ENCODE measurements around the gene ENDOG. TPM values are rescaled to one million over a fixed set of nuclear protein-coding genes. Genes with fewer than 3 reads are reported as not detected.
"Not testable (repeated sequence)": the region's sequence is repeated elsewhere in the genome, so short reads cannot be mapped to it uniquely, and the experiment has no call there.

ENDOG gene
- total and polyA plus RNA-seq, 2 experiments from 2014 or later = 93.3 to 209 TPM

- H3K27ac ChIP-seq = no peak overlapping the region
These were observed 45.3 kb upstream of the ENDOG start for GRCh38 chr9:128773049-128773448.

DNA sequence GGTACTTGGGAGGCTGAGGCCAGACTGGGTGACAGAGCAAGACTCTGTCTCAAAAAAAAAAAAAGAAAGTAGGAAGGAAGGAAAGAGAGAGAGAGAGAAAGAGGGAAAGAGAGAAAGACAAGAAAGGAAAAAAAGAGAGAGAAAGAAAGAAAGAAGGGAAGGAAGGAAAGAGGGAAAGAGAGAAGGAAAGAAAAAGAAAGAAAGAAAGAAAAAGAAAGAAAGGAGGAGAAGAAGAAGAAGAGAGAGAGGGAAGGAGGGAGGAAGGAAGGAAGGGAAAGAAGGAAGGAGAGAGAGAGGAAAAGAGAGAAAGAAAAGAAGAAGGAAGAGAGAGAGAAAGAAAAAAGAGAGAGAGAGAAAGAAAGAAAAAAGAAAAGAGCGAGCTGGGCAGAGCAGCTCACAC, 43.5 kb upstream of the ENDOG start:
- H3K4me1 ChIP-seq (ENCODE audit: low read depth) = peaks cover 5% of the 10 kb centered on the region
- H3K27me3 ChIP-seq = no peaks in the 10 kb centered on the region
- H3K9me3 ChIP-seq (ENCODE audit: low read depth) = no peaks in the 10 kb centered on the region
- DNase-seq (ENCODE audit: low read depth in 1 of 2, low spot score in 1 of 2) = no peak
- TF ChIP-seq, protein P1, sequence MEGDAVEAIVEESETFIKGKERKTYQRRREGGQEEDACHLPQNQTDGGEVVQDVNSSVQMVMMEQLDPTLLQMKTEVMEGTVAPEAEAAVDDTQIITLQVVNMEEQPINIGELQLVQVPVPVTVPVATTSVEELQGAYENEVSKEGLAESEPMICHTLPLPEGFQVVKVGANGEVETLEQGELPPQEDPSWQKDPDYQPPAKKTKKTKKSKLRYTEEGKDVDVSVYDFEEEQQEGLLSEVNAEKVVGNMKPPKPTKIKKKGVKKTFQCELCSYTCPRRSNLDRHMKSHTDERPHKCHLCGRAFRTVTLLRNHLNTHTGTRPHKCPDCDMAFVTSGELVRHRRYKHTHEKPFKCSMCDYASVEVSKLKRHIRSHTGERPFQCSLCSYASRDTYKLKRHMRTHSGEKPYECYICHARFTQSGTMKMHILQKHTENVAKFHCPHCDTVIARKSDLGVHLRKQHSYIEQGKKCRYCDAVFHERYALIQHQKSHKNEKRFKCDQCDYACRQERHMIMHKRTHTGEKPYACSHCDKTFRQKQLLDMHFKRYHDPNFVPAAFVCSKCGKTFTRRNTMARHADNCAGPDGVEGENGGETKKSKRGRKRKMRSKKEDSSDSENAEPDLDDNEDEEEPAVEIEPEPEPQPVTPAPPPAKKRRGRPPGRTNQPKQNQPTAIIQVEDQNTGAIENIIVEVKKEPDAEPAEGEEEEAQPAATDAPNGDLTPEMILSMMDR (IDR thresholded peaks at IDR 0.05; ENCODE audit: low read depth, low read length) = no peak
- H3K4me3 ChIP-seq = no peak overlapping the region
- H3K27ac ChIP-seq = no peak overlapping the region
- no peaks in the 10 kb centered on the region for H3K36me3 ChIP-seq

More at GRCh38 chr9:128773049-128773448, 45.3 kb upstream of the ENDOG start:
- DNase-seq (ENCODE audit: low read depth in 1 of 2, low spot score in 1 of 2) = no peak
- no peaks in the 10 kb centered on the region for H3K27me3 ChIP-seq
- peaks cover 5% of the 10 kb centered on the region for H3K4me1 ChIP-seq (ENCODE audit: low read depth)
- H3K9me3 ChIP-seq (ENCODE audit: low read depth) = no peaks in the 10 kb centered on the region
- no peaks in the 10 kb centered on the region for H3K36me3 ChIP-seq
- TF ChIP-seq, protein P1 (IDR thresholded peaks at IDR 0.05; ENCODE audit: low read depth, low read length) = no peak
- no peak overlapping the region for H3K4me3 ChIP-seq

GRCh38 chr9:128780093-128780492, 38.2 kb upstream of the ENDOG start:
- H3K36me3 ChIP-seq, H3K27me3 ChIP-seq: not testable (repeated sequence)

DNA sequence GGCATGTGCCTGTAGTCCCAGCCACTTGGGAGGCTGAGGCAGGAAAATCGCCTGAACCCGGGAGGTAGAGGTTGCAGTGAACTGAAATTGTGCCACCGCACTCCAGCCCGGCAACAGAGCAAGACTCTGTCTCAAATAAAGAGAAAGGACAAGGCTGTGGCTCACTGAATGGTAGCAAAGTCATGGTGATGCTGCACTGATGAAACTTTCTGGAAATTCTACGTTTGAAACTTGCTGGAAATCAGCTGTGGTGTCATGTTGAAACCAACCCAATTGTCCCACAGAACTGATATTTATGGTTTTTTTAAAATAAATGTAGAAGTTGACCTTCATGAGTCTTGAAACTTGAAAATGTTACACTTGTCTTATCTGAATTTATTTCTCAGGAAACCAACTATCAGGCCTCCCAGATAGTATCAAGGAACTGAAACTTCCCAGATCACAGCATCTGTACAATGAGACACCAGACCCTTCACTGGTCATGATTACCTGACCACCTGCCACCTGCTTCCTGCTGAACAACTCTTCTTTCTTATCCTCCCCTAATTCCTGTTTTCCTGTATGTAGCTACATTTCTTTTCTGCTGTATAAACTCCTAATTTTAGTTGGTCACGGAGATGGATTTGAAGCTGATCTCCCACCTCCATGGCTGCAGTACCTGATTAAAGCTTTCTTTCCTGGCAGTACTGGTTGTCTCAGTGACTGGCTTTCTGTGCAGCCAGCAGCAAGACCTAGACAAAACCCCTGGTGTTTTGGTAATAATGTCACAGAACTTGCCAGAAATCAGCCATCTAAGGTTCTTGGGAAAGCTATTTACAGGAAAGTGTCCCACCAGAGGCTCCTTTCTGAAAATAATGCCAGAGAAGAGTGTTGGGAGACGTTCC, 36.9 kb upstream of the ENDOG start:
- H3K36me3 ChIP-seq = no peaks in the 10 kb centered on the region
- TF ChIP-seq, protein P1 (IDR thresholded peaks at IDR 0.05; ENCODE audit: low read depth, low read length) = no peak
- no peak overlapping the region for H3K27ac ChIP-seq
- no peaks in the 10 kb centered on the region for H3K27me3 ChIP-seq
- no peak overlapping the region for H3K4me3 ChIP-seq
- H3K4me1 ChIP-seq (ENCODE audit: low read depth) = no peaks in the 10 kb centered on the region
- DNase-seq (ENCODE audit: low read depth in 1 of 2, low spot score in 1 of 2) = no peak
- H3K9me3 ChIP-seq (ENCODE audit: low read depth) = no peaks in the 10 kb centered on the region

More at GRCh38 chr9:128780093-128780492, 38.2 kb upstream of the ENDOG start:
- not testable (repeated sequence) for H3K4me1 ChIP-seq (ENCODE audit: low read depth); H3K27ac ChIP-seq; DNase-seq (ENCODE audit: low read depth in 1 of 2, low spot score in 1 of 2); H3K4me3 ChIP-seq; H3K9me3 ChIP-seq (ENCODE audit: low read depth)

DNA sequence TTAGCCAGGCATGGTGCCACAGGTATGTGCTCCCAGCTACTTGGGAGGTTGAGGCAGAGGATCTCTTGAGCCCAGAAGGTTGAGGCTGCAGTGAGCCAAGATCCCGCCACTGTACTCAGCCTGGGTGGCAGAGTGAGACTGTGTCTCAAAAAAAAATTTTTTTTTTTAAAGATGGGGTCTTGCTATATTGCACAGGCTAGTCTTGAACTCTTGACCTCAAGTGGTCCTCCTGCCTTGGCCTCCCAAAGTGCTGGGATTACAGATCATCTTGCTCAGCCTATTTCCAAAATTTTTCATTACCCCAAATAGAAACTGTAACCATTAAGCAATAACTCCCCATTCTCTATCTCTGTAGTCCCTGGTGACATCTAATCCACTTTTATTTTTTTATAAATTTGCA, 35.6 kb upstream of the ENDOG start:
- TF ChIP-seq, protein P1 (IDR thresholded peaks at IDR 0.05; ENCODE audit: low read depth, low read length) = no peak
- H3K36me3 ChIP-seq = no peaks in the 10 kb centered on the region

DNA sequence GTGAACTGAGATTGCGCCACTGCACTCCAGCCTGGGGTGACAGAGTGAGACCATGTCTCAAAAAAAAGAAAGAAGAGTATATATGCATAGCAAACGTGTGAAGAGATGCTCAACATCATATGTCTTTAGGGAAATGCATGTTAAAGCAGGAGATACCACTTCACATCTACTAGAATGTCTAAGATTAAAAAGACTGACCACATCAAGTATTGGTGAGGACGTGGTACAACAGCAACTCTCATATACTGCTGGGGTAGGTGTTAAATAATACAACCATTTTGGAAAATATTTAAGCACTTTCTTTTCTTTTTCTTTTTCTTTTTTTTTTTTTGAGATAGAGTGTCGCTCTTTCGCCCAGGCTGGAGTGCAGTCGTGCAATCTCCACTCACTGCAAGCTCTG, 32.9 kb upstream of the ENDOG start:
- DNase-seq (ENCODE audit: low read depth in 1 of 2, low spot score in 1 of 2) = no peak
- TF ChIP-seq, protein P1 (IDR thresholded peaks at IDR 0.05; ENCODE audit: low read depth, low read length) = no peak
- peaks cover 4% of the 10 kb centered on the region for H3K4me1 ChIP-seq (ENCODE audit: low read depth)
- H3K27ac ChIP-seq = no peak overlapping the region
- no peaks in the 10 kb centered on the region for H3K36me3 ChIP-seq
- H3K4me3 ChIP-seq = no peak overlapping the region
- H3K9me3 ChIP-seq (ENCODE audit: low read depth) = no peaks in the 10 kb centered on the region
- H3K27me3 ChIP-seq = no peaks in the 10 kb centered on the region

More for the DNA sequence above, 35.6 kb upstream of the ENDOG start:
- Histone ChIP-seq H3K27ac (no peak overlapping the region), H3K27me3 (no peaks in the 10 kb centered on the region), H3K4me1 (ENCODE audit: low read depth) (no peaks in the 10 kb centered on the region), H3K4me3 (no peak overlapping the region), H3K9me3 (ENCODE audit: low read depth) (no peaks in the 10 kb centered on the region)
- DNase-seq (ENCODE audit: low read depth in 1 of 2, low spot score in 1 of 2) = no peak
